Embryonic facial prominence (tissue), 1 donor: ENCODE results near the gene TRIM7.
"Not testable (repeated sequence)": the region's sequence is repeated elsewhere in the genome, so short reads cannot be mapped to it uniquely, and the experiment has no call there.

Experiments used
- DNase-seq: peaks from one replicate; pipeline ENCODE4 v3.0.0-alpha.2; 2016; ENCODE audit errors: extremely low spot score

The TRIM7 gene

DNA sequence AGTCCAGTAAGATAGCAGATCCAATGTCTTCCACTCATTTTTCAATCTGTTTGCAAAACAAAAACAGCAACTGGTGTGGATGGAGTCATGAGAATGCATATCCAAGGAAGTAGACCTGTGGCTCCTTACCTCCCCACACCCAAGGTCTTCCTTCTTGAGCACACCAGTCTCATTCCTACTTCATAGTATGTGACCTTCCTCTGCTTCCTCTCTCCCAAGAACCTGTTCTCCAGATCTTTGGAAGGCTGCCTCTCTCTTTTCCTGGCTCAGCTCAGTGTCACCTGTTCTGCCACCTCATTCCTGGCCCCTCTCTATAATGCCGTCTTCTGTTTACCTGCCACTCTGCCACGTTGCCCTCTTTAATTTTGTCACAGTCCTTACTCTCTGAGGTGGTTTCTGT lies 7.9 kb upstream of the TRIM7 start:
- no peak for DNase-seq

DNA sequence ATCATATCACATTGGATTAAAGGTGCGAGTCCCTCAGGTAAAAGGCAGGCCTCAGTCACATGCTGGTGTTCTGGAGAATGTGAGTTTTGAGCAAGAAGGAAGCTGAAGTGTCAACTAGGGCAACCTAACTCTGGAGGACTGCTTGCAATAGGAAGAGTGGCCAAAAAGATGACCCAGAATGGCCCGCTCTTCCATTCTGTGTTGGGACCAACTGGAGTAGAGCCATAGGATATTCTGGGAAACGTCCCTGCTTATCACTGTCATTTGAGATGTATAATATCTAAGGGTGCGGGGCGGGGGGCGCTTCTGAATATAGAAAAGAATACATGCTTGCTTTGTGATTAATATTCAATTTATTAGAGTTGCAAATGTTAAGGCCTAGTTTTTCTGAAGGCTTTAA lies 7.1 kb upstream of the TRIM7 start:
- no peak for DNase-seq

DNA sequence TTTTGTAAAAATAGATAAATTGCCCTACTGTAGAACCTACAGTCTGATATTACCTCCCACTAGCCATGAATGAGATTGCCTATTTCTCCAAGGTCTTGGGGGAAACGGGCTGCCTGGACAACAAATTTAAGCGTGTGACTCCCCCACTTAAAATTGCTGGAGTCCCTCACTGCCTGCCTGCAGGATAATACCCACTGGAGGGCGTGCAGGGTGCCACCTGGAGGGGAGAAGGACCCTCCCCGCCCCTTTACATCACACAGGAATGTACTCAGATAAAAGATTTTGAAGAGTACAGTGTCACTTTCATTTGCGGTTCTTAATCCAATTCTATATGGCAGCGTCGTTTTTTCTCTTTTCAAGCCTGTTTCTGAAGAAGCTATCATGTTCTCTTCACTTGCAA lies 6.2 kb upstream of the TRIM7 start:
- DNase-seq = no peak

DNA sequence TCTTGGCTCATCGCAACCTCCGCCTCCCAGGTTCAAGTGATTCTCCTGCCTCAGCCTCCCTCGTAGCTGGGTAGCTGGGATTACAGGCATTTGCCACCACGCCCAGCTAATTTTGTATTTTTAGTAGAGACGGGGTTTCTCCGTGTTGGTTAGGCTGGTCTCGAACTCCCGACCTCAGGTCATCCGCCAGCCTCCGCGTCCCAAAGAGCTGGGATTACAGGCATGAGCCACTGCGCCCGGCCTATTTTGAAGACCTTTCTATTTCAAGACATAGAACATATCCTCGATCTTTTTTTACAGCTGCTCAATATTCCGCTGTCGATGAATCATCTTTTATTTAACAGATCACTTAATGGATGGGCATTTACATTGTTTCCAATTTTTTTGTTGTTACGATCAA lies 5.7 kb upstream of the TRIM7 start:
- DNase-seq = not testable (repeated sequence)

DNA sequence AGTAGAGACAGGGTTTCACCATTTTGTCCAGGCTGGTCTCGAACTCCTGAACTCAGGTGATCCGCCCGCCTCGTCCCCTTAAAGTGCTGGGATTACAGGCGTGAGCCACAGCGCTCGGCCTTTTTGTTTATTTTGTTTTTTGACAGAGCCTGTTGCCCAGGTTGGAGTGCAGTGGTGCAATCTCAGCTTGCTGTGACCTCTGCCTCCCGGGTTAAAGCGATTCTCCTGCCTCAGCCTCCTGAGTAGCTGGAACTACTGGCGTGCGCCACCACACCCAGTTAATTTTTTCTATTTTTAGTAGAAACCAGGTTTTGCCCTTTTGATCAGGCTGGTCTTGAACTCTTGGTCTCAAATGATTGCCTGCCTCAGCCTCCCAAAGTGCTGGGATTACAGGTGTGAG lies 5.2 kb upstream of the TRIM7 start:
- DNase-seq = not testable (repeated sequence)

DNA sequence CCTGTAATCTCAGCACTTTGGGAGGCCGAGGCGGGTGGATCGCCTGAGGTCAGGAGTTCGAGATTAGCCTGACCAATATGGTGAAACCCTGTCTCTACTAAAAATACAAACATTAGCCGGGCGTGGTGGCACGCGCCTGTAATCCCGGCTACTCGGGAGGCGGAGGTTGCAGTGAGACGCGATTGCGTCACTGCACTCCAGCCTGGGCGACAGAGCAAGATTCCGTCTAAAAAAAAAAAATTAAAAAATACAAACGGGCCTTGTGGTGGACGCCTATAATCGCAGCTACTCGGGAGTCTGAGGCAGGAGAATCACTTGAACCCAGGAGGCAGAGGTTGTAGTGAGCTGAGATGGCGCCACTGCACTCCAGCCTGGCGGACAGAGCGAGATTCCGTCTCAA lies 4.0 kb upstream of the TRIM7 start:
- DNase-seq = not testable (repeated sequence)

DNA sequence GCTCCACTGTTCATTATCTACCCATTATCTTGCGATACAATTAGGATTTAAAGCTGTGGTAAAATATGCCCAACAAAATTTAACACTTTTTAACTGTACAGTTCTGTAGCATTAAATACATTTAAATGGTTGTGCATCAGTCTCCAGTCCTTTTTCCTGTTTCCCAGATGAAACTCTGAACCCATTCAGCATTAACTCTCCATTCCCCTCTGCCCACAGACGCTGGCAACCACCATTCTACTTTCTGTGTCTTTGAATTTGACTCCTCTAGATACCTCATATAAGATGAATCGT lies 2.9 kb upstream of the TRIM7 start:
- no peak for DNase-seq

DNA sequence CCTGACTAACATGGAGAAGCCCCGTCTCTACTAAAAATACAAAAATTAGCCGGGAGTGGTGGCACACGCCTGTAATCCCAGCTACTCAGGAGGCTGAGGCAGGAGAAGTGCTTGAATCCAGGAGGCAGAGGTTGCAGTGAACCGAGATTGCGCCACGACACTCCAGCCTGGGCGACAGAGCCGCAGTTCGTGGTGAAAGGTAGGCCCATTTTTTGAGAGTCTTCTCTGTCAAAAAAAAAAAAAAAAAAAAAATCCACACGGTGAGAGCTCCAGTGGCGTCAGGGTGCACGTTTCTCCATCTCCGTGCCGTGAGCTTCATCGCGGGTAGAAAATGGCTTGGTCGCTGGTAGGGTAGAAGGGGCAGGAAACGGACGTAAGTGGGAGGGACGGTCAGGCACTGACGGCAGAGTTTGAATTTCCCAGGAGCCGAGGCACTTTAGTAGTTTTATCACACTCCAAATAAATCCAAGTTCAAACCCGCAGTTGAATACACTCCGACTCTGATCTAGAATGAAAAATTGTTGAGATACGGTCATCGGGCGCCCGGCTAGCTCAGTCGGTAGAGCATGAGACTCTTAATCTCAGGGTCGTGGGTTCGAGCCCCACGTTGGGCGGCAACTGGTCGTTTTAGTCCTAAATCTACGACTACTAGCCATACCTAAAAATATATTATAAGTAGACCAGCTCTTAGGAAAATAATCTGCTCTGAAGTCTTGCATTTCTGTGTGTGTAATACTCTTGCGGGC lies 2.4 kb upstream of the TRIM7 start:
- DNase-seq = peak; percentile 64

DNA sequence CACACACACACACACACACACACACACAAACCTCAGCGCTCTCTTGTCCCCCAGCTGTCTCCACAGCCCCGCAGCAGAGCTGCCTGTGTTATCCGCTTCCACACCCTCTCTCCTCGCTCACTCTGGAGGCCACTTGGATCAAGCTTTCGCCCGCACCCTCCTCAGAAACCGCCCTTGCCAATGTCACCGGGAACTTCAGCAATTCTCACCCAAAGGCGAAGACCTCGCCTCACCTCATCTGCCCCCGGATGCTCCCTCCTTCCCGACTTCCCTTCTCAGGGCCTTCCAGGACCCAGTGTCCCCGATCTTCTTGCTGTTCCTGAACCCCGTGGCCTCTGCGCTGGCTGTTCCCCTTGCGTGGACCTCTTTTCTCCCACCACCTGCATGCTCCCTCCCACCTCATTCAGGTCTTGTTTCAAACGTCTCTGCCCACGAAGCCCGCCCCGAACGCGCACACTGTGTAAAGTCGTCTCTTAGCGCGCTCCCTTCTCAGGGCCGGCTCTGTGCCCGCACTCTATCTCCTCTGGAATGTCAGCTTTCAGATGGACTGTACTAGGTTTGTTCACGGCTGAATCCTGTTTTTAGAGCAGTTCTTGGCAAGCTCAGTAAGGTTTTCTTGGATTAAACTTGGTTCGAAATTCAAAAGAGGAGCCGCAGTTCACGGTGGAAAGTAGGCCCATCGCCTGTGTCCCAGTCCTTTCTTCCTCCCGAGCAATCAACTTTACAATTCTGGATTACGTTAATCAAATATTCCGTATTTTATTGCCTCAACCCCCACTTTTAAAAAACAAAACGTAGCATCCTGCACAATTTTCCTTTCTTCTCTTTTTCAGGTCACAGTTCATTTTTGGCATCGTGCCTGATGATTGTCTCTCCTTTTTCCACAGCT lies 1.0 kb upstream of the TRIM7 start:
- no peak for DNase-seq

DNA sequence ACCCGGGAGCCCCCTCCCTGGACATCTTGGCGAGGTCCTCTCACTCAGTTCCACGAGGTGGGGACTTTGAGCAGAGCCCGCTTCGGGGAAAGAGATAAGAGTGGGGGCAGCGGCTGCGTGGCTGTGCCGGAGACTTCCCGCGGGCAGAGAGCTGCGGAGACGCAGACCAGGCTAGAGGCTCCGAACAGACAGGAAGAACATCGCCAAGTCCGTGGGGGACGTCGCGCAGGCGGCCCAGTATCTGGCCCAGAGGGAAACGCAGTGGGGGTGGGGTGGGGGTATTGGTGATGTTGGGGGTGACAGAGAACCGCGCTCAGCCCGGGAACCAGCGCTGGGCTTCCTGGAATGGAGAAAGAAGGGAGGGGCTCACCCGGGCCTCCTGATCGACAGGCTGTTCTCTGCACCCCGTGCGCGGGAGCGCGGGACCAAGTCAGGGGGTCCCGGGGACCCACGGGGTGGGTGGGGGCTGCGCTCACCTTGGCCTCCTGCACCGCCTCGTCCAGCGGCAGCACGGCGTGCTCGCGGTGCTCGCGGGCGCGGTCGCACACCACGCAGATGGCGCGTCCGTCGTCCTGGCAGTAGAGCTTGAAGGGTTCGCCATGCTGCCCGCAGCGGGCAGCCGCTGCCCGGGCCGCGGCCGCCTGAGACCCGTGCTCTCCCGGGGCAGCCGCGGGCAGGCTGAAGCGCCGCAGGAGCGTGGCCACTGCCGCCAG lies 727 bp downstream of the TRIM7 start:
- DNase-seq = no peak

DNA sequence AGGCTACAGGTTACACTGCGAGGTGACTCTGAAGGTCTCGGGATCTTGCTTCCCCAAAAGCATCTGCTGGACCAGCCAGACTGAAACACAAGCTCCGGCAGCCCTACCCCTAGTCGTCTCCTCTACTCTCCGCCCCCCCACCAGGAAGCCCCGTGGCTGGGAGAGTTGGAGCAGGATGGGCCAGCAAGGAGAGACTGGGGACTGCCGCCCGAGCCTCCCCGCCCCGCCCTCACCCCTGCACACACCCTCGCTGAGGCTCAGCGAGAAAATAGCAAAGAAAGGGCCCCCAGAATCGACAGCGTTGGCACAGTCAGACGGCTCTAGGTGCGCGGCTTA lies 1.3 kb downstream of the TRIM7 start:
- DNase-seq = no peak

DNA sequence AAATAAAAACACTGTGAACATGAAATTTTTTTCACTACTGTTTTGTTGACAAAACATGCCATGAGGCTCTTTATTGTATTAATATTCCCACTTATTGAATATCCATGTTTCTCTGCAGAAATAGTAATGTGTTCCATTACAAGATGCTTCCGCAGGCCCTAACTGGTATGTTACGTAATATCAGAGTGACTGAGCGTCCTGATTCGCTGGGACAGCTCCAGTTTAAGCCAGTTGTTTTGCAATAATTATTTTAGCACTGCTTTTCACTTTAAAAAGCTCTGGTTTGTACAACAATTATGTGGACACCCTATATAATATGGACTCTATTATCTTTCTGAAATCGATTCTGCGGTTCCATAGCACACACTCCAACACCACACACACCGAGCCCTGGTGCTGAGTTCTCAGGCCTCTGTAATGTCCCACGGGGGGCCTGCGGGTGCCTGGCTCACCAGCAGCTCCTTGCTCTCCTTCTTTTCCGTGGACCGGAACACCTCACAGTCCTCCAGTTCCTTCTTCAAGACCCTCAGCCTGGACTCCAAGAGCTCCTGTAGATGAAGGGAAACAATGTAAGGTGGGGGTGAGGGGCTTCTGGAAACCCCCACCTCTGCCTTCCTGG lies 1.8 kb downstream of the TRIM7 start:
- DNase-seq = no peak

DNA sequence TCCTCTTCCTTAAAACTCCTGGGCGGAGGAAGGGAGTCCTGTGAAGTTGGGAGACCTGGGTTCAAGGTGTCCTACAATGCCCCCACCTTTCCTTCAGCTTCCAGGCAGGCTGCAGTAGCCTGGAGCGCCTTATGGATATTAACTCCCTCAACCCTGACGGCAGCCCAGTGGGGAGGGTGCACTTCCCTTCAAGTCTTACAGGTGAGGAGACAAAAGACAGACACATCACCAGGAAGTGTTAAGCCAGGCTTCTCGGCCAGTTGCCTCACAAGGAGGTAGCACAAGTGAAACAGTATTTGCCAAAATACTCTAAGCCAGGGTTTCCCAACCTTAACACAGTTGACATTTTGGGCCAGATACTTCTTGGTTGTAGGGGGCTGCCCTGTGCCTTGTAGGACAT lies 4.2 kb downstream of the TRIM7 start:
- DNase-seq = no peak

DNA sequence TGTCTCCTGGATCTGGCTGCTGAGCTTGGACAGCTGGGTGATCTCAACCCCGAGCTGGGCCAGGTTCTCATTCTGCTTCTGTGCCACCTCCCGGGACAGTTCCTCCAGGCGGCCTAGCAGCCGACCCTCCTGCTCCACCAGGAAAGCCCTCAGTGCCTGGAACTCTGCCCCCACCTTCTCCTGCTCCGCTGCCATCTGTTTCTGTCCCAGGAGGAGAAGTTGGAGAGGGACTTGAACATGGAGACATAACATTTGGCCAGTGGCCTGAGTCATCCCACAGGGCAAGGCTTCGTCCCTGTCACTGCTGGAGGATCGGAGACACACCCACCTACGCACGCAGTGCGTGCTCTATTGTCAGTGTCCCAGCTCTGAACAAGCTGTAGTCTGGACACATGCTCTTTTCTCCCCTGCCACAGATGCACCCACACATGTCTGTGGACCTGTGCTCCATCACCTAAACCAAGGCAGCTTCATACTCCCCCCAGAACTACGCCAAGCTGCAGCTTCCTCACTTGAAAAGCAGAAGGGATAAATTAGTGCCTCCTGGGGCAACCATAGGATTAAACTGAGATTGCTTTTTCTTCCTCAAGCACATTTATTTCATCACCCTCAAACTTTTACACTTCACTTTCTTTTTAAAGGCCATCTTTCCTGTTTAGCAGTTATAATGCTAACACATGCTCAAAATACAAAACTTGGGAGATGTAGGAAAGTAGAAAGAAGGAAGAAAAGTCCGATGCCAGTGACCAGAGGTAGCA lies 4.9 kb downstream of the TRIM7 start:
- no peak for DNase-seq

DNA sequence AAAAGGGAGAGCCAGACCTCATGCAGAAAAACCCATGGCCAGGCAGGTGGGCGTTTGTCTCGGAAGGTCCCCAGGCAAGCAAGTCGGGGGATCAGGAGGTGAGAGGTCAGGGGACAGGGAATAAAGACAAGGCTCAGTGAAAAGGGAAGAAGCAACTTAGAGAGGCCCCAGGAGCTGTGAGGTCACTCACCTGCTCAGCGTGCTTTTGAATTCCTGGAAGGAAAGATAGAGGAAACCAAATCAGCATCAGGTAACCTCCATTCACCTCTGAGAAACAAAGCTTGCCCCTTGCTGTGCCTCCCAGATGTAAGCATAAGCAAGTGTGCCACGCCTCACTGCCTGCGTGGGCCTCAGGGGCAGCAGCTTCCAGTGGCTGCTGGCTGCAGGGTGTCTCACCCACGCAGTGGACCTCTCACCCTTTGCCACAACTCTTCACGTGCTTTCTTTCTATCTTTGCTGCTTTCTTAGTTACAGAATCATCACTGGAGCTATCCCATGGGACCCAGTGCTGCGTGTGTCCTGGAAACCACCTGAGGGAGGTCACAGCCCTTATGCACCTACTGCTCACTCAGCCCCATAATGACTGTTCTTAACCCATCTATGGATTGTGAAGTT lies 6.0 kb downstream of the TRIM7 start:
- no peak for DNase-seq

DNA sequence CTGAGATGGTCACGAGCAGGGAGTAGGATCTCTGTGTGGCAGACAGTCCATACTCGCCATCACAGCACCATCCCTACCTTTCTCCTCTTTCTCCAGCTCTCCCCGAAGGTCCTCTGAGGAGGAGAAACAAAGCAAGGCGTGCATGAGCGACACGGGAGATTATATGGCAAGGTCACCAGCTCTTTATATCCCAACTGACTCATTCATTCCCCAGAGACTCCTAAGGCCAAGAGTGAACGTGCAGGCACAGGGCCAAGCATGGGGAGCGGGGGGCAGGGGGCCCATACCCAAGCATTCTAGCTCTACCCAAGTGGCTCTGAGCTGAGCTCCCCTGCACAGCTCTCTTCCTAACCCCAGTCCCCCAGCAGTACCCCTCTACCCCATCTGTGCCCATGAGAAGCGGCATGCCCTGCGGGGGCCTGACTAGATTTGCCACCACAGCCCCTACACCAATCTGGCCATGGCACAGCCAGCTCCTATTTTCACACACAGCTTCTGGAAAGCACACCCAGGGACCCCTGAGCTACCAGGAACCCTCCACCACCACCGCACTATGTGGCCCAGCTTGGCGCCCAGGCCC lies 6.8 kb downstream of the TRIM7 start:
- DNase-seq = no peak

DNA sequence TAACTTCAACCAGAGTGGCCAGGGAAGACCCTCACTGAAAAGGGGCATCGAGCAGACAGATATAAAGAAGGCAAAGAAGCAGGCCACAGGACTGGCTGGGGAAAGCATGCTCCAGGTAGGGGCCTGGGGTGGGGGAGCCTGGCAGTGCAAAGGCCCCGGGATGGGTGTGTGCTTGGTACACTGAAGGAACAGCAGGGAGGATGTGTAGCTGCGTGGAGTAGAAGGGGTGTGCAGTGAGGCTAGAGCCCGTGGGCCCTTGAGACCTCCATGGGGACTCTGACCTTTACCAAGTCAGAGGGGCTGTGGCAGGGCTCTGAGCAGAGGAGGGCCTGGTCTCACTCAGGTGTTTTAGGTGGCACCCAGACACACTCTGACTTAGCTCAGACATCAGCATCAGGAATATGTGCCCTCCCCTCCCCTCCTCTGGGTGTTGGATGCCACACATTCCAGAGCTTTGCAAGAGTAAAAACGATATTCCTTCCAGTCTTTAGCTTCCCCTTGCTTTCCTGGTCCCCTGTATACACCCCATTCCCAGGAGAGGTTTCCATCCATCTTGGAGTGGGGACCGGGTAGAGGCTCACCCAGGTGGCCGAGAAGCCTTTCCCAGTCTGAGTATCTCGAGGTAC lies 7.6 kb downstream of the TRIM7 start:
- DNase-seq = no peak

DNA sequence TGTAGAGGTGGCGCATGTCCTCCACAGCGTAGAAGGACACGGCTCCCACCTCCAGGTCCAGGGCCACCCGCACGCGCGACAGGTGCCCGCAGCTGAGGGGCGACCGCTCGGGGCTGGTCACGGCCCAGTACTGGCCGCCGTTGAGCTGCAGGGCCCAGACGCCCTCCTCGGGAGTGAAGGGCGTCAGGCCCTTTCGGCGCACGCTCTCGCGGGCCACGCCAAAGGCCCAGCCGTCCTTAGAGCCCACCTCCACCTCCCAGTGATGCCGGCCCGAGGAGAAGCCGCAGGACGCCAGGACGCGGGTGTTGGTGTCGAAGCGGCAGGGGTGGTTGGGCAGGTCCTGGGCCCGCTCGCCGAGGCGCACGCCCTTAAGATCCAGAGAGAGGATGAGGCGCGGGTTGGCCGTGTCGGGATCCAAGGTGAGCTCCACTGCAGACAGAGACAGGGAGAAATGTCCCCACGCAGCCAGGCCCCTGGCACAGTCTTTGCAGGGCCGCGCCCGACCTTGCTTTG lies 9.7 kb downstream of the TRIM7 start:
- no peak for DNase-seq

DNA sequence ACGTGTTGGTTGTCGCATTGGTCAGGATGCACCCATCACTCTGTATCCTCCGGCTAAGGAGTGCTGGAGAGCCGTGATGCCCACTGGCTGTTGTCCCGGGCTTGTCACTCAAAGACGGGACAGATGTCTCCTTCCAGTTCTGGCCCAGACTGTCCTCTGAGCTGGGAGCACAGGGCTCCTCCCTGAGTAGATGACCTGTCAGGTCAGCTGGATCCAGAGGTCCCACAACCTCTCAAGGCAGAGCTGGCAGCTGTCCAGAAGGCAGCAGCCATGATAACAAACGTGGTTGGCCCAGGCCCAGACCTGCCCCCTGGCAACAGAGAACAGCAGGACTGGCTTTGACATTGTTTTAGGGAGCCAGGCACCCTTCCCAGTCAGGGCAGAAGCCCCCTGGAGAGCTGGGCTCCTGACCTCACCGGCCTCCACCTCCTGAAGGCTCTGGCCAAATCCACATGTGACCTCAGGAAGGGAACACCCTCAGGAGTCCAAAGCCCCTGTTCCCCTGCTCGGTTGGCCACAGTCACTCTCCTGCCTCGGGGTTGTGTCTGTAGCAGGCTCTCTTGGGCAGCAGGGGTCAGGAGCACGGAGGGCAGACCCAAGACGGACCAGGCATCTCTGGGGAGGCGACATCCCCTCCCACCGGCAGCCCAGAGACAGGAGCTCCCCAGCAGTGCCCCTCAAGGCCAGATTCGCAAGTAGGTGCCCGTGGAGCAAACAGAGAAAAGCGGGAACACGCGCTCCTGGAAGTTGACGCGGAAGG lies 10.3 kb downstream of the TRIM7 start:
- DNase-seq = no peak
